Thoracic aorta (tissue), 2 donors: ENCODE measurements around the gene SCNM1. TPM values are rescaled to one million over a fixed set of nuclear protein-coding genes. Genes with fewer than 3 reads are reported as not detected.

Source experiments
- ATAC-seq: fragments of 150-250 bp; one replicate; pipeline ENCODE4 v1.8.0; 2017; ENCODE audit warnings: low read depth; ENCODE audit not compliant: insufficient number of reproducible peaks, low FRiP score
- DNase-seq: peaks from one replicate; pipeline ENCODE4 v3.0.0-alpha.2; 2020; ENCODE audit warnings: low spot score
- H3K27ac ChIP-seq, 2 donors: fragments of 200-600 bp; sonication (generic); 1 replicate in 1 of 2; 2 replicates in 1 of 2; pipeline ENCODE4 v1.5.1; 2016; ENCODE audit warnings: mild to moderate bottlenecking in 2 of 2, moderate library complexity in 2 of 2
- H3K27me3 ChIP-seq: fragments of 200-600 bp; sonication (generic); replicated peaks from 2 replicates; pipeline ENCODE4 v1.6.0; 2016; ENCODE audit warnings: mild to moderate bottlenecking; ENCODE audit not compliant: insufficient read depth
- H3K36me3 ChIP-seq: fragments of 200-600 bp; sonication (generic); one replicate; pipeline ENCODE4 v1.5.1; 2016
- H3K4me1 ChIP-seq, 2 donors: fragments of 200-600 bp; sonication (generic); 1 replicate in 1 of 2; 2 replicates in 1 of 2; pipeline versions ENCODE4 v1.5.1 to v1.6.0; 2016; ENCODE audit warnings: low read depth in 2 of 2, mild to moderate bottlenecking in 1 of 2; ENCODE audit not compliant: control insufficient read depth in 1 of 2
- H3K4me3 ChIP-seq: fragments of 200-600 bp; sonication (generic); 2 replicates; pipeline ENCODE4 v1.5.1; 2016; ENCODE audit warnings: mild to moderate bottlenecking
- H3K9me3 ChIP-seq: fragments of 200-600 bp; sonication (generic); 2 replicates; pipeline ENCODE4 v1.5.1; 2016
- CTCF ChIP-seq: fragments of 200-600 bp; sonication (generic); IDR thresholded peaks from one replicate; pipeline ENCODE4 v1.5.1; 2019; ENCODE audit warnings: antibody characterized with exemption
- total RNA-seq, 2 donors: library from RNA; depleted of rRNA; stranded (reverse); fragments of >200 nt; gene quantifications; one replicate each; pipeline versions ENCODE4 v1.1.0 to v1.2.3, GENCODE V29; 2016

Gene SCNM1
- total RNA-seq, 2 donors from 2014 or later = 19.1 to 27.7 TPM

GRCh38 chr1:151158751-151159251 is 7.1 kb upstream of the SCNM1 start:
- H3K36me3 ChIP-seq = peaks cover 25% of the 10 kb centered on the region
- no peak for ATAC-seq
- peak overlapping the region in 1 of 2 donors; percentile 6 for H3K27ac ChIP-seq
- no peak for DNase-seq
- no peak for TF ChIP-seq CTCF
- peaks cover 3 to 24% of the 10 kb centered on the region in 2 donors for H3K4me1 ChIP-seq
- no peak overlapping the region for H3K4me3 ChIP-seq
- H3K27me3 ChIP-seq = no peaks in the 10 kb centered on the region
- no peaks in the 10 kb centered on the region for H3K9me3 ChIP-seq

GRCh38 chr1:151159373-151159772 is 6.6 kb upstream of the SCNM1 start:
- Histone ChIP-seq H3K9me3 (no peaks in the 10 kb centered on the region), H3K4me3 (no peak overlapping the region), H3K36me3 (peaks cover 25% of the 10 kb centered on the region), H3K4me1 (peaks cover 3 to 30% of the 10 kb centered on the region in 2 donors), H3K27ac (peak overlapping the region in 1 of 2 donors; percentile 20), H3K27me3 (no peaks in the 10 kb centered on the region)
- ATAC-seq = no peak
- TF ChIP-seq CTCF = no peak
- no peak for DNase-seq

- Histone ChIP-seq H3K27me3 (no peaks in the 10 kb centered on the region), H3K9me3 (no peaks in the 10 kb centered on the region), H3K27ac (peak overlapping the region; percentile 95 to 98), H3K4me3 (peak overlapping the region; percentile 87), H3K36me3 (peaks cover 19% of the 10 kb centered on the region), H3K4me1 (peaks cover 9 to 35% of the 10 kb centered on the region in 2 donors)
- no peak for TF ChIP-seq CTCF
- no peak for ATAC-seq
- no peak for DNase-seq
Observed at GRCh38 chr1:151164732-151165280, 1.1 kb upstream of the SCNM1 start.

- no peak for TF ChIP-seq CTCF
- Histone ChIP-seq H3K27me3 (no peaks in the 10 kb centered on the region), H3K27ac (peak overlapping the region; percentile 95 to 98), H3K4me3 (peak overlapping the region; percentile 87), H3K4me1 (peaks cover 9 to 33% of the 10 kb centered on the region in 2 donors), H3K36me3 (peaks cover 22% of the 10 kb centered on the region), H3K9me3 (no peaks in the 10 kb centered on the region)
- ATAC-seq = peak; percentile 52
- no peak for DNase-seq
Observed at GRCh38 chr1:151165281-151165737, 635 bp upstream of the SCNM1 start.

- TF ChIP-seq CTCF = no peak
- H3K9me3 ChIP-seq = no peaks in the 10 kb centered on the region
- H3K27me3 ChIP-seq = no peaks in the 10 kb centered on the region
- no peak for DNase-seq
- ATAC-seq = no peak
- H3K4me1 ChIP-seq = peaks cover 9 to 25% of the 10 kb centered on the region in 2 donors
- peak overlapping the region; percentile 87 for H3K4me3 ChIP-seq
- peaks cover 20% of the 10 kb centered on the region for H3K36me3 ChIP-seq
- H3K27ac ChIP-seq = peak overlapping the region; percentile 95 to 98
Observed at GRCh38 chr1:151166505-151166956, 587 bp downstream of the SCNM1 start.
